Stomach (tissue), 9 donors: Measurements from ENCODE around the gene PPTC7. TPM values are rescaled to one million over a fixed set of nuclear protein-coding genes. Genes with fewer than 3 reads are reported as not detected.
"Not testable (repeated sequence)": the region's sequence is repeated elsewhere in the genome, so short reads cannot be mapped to it uniquely, and the experiment has no call there.

Experiments used
- DNase-seq, 2 donors: peaks; one replicate each; pipeline versions ENCODE4 v3.0.0 to v3.0.0-alpha.2; 2013 to 2019
- H3K27ac ChIP-seq, 5 donors: fragments of 200-600 bp in 4 of 5; sonication (generic) in 4 of 5; one replicate each; pipeline ENCODE4 v1.5.1; 2013 to 2019; ENCODE audit warnings: mild to moderate bottlenecking in 1 of 5, moderate library complexity in 1 of 5
- H3K27me3 ChIP-seq, 3 donors: fragments of 200-600 bp; sonication (generic); one replicate each; pipeline ENCODE4 v1.5.1; 2017 to 2019; ENCODE audit warnings: mixed run types in 1 of 3
- H3K36me3 ChIP-seq, 4 donors: fragments of 200-600 bp; sonication (generic); 1 replicate in 3 of 4; 2 replicates in 1 of 4; pipeline ENCODE4 v1.5.1; 2016 to 2019
- H3K4me1 ChIP-seq, 4 donors: fragments of 200-600 bp; sonication (generic); one replicate each; pipeline ENCODE4 v1.5.1; 2016 to 2019
- H3K4me3 ChIP-seq, 4 donors: fragments of 200-600 bp; sonication (generic) in 3 of 4; one replicate each; pipeline ENCODE4 v1.5.1; 2016 to 2019; ENCODE audit warnings: mild to moderate bottlenecking in 1 of 4
- H3K9me3 ChIP-seq, 4 donors: fragments of 200-600 bp; sonication (generic); one replicate each; pipeline ENCODE4 v1.5.1; 2016 to 2019
- EP300 ChIP-seq: sonication (generic); formaldehyde crosslinking; IDR thresholded peaks from one replicate; pipeline ENCODE4 v1.6.1; 2017; ENCODE audit warnings: antibody characterized with exemption
- POLR2A ChIP-seq, 4 donors: fragments of 450-650 bp; IDR thresholded peaks; one replicate each; pipeline ENCODE4 v1.6.1; 2016; ENCODE audit warnings: antibody characterized with exemption in 4 of 4, control low read depth in 2 of 4, mild to moderate bottlenecking in 1 of 4, moderate library complexity in 1 of 4
- POLR2AphosphoS5 ChIP-seq, 3 donors: sonication (generic); formaldehyde crosslinking; IDR thresholded peaks; one replicate each; pipeline ENCODE4 v1.6.1; 2016; ENCODE audit warnings: antibody characterized with exemption in 3 of 3
- WGBS, 5 donors: extraction: QIAGEN DNeasy Blood & Tissue Kit in 3 of 5; methylation state at CpG; one replicate each; pipeline versions ENCODE4 v1.1.5 to v1.1.7; 2013 to 2018; 5-methylcytosine and 5-hydroxymethylcytosine counted together
- intact Hi-C: fragments of 100-400 bp; cut with DNase I; formaldehyde crosslinking; loops from one replicate; pipeline ENCODE4 v1.15.1; 2023; ENCODE audit warnings: low total_unique reads
- polyA plus RNA-seq, 3 donors: library from polyadenylated mRNA; stranded (reverse); fragments of 200-250 nt; gene quantifications; one replicate each; pipeline ENCODE4 v1.2.3, GENCODE V29; 2013
- total RNA-seq, 5 donors: library from RNA; depleted of rRNA; stranded (reverse); fragments of >200 nt; gene quantifications; one replicate each; pipeline versions ENCODE4 v1.1.0 to v1.2.3, GENCODE V29; 2014 to 2016
- TF ChIP-seq, protein P1 (sequence below), 7 experiments: fragments of 450-650 bp in 4 of 7; fragments of 200-600 bp in 3 of 7; sonication (generic) in 3 of 7; IDR thresholded peaks; one replicate each; pipeline ENCODE4 v1.5.1; 2016 to 2019; ENCODE audit warnings: antibody characterized with exemption in 7 of 7, control low read depth in 2 of 7, mild to moderate bottlenecking in 1 of 7
- donor health status: healthy with polysubstance abuse.
- donor health status: Bipolar disorder and iron deficiency.
- donor health status: healthy.

The PPTC7 gene
- total and polyA plus RNA-seq, 8 donors: 8.2 to 46.4 (median 14.8) TPM

DNA sequence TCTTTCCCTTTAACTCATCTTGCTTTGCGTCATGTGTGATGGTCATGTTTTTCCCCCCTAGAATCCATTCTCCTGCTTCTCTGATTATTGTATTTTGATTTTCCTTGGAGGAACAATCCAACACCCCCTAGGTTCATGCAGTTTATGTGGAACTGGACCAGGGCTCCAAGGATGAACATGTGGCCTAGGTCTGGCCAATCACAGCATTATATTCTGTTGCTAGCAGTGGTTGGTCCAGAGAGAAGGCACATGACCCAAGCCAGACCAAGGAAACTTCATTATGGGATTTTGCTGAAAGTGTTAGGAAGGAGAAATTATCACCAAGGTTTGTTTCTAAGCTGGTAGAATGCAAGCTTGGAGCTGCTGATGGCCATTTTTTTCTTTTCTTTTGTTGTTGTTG, 6.9 kb upstream of the PPTC7 start:
- no peak for TF ChIP-seq POLR2A (IDR thresholded peaks at IDR 0.05)
- TF ChIP-seq, protein P1, sequence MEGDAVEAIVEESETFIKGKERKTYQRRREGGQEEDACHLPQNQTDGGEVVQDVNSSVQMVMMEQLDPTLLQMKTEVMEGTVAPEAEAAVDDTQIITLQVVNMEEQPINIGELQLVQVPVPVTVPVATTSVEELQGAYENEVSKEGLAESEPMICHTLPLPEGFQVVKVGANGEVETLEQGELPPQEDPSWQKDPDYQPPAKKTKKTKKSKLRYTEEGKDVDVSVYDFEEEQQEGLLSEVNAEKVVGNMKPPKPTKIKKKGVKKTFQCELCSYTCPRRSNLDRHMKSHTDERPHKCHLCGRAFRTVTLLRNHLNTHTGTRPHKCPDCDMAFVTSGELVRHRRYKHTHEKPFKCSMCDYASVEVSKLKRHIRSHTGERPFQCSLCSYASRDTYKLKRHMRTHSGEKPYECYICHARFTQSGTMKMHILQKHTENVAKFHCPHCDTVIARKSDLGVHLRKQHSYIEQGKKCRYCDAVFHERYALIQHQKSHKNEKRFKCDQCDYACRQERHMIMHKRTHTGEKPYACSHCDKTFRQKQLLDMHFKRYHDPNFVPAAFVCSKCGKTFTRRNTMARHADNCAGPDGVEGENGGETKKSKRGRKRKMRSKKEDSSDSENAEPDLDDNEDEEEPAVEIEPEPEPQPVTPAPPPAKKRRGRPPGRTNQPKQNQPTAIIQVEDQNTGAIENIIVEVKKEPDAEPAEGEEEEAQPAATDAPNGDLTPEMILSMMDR (IDR thresholded peaks at IDR 0.05): no peak
- no peak for TF ChIP-seq POLR2AphosphoS5 (IDR thresholded peaks at IDR 0.05)
- TF ChIP-seq EP300: no peak
- Histone ChIP-seq H3K4me3 (no peak overlapping the region), H3K36me3 (no peaks in the 10 kb centered on the region), H3K27me3 (no peaks in the 10 kb centered on the region), H3K4me1 (peaks cover 10 to 32% (median 24%) of the 10 kb centered on the region in 4 donors), H3K27ac (peak overlapping the region in 4 of 5 donors; percentile 30 to 82 (median 66)), H3K9me3 (no peaks in the 10 kb centered on the region)
- no peak for DNase-seq
- intact Hi-C loops: no loop called here
- 95 to 100% (median 100%) methylated on average over 1 of the region's 1 CpG for WGBS, 5 donors

DNA sequence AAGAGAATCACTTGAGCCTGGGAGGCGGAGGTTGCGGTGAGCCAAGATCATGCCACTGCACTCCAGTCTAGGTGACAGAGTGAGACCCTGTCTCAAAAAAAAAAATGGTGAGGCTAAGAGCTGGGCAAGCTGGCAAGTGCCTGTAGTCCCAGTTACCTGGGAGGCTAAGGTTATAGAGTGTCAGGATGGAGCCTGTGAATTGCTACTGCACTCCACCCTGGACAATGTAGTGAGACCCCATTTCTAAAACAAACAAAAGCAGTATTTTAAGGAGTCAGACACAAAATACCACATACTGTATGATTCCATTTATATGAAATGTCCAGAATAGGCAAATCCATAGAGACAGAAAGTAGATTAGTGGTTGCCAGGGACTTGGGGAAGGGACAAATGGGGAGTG, 4.0 kb upstream of the PPTC7 start:
- intact Hi-C loops, H3K27me3 ChIP-seq, H3K9me3 ChIP-seq, DNase-seq, H3K4me3 ChIP-seq, H3K27ac ChIP-seq, H3K36me3 ChIP-seq: not testable (repeated sequence)
- peaks cover 20 to 47% (median 36%) of the 10 kb centered on the region in 4 donors for H3K4me1 ChIP-seq
- WGBS, 5 donors: 92 to 100% (median 96%) methylated on average over 2 of the region's 2 CpGs

DNA sequence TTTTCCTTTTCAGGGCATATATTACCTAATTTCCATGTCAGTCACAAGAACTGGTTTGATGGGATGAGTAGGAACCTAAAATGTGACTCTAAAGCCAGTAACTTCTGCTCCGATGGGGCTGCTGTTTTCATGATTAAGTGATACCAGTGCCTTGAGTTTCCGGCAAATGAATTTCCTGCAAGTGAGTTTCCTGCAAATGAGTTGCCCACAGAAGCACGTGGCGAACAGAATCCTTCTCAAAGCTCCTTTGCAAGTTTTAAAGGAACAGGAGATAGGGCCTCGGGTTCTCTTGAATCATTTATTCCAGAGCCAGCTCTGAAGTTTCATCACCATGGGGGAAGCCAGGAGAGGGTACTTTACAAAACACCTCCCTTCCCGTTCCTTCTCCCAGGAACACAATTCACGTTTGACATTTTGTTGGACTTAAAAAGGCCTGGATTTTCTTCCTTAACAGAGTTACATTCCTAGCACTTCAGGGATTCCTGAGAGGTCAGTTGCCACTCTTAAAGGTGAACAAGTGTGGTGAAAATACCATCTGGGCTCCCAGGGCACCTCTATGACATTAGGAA, 2.2 kb upstream of the PPTC7 start:
- peak overlapping the region; percentile 1 to 99 (median 96) for H3K27ac ChIP-seq
- intact Hi-C loops: no loop called here
- H3K36me3 ChIP-seq: no peaks in the 10 kb centered on the region
- H3K27me3 ChIP-seq: no peaks in the 10 kb centered on the region
- no peaks in the 10 kb centered on the region for H3K9me3 ChIP-seq
- peaks cover 19 to 44% (median 38%) of the 10 kb centered on the region in 4 donors for H3K4me1 ChIP-seq
- TF ChIP-seq POLR2AphosphoS5 (IDR thresholded peaks at IDR 0.05) (peak in 1 of 3 donors; percentile 26), EP300 (no peak)
- peak in 1 of 2 donors; percentile 59 for DNase-seq
- 14 to 25% (median 20%) methylated on average over 7 of the region's 7 CpGs for WGBS, 5 donors
- no peak overlapping the region for H3K4me3 ChIP-seq

DNA sequence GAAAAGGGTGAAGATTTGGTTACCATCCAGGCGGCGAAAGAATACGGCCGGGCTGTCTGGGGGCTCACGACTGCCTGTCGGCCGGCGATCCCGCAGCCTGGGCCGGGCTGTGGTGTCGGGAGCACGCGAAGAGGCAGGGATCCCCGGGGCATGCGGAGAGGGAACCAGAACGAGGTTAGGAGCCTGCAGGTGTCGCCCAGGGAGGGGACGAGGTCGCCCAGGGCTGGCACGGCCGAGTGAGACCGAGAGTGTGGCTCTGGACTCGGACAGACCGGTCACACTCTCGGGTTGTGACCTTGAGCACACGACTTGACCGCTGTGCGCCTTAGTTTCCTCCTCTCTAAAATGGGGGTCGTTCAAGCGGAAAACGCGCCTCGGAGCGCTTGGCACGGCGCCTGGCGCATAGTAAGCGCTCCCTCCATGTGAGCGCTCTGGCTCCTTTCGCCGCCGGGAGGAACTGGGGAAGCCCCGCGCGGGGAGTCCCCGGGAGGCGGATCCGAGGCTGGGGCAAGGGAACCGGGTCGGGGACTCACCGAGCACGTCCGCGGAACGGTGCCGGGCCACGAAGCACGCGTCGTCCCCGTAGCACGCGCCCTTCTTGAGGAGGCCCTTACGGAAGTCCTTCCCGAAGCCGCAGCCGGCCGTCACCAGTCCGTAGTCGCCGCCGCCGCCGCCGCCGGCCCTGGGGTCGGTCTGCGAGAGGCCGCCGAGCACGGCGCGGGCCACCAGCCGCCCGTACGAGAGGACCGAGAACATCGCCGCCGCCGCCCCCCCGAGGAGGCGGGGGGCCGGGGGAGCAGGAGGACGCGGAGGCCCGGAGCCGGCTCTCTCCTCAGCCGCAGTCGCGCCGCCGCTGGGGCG, 612 bp downstream of the PPTC7 start:
- H3K9me3 ChIP-seq: no peaks in the 10 kb centered on the region
- intact Hi-C loops: no loop called here
- DNase-seq: peak; percentile 56 to 81
- H3K4me1 ChIP-seq: peaks cover 45 to 71% (median 59%) of the 10 kb centered on the region in 4 donors
- no peaks in the 10 kb centered on the region for H3K36me3 ChIP-seq
- H3K27me3 ChIP-seq: no peaks in the 10 kb centered on the region
- WGBS, 5 donors: 0 to 1% (median 0%) methylated on average over 20 to 104 of the region's 104 CpGs
- no peak for TF ChIP-seq EP300
- no peak for TF ChIP-seq POLR2A (IDR thresholded peaks at IDR 0.05)
- TF ChIP-seq, protein P1 (IDR thresholded peaks at IDR 0.05): no peak
- TF ChIP-seq POLR2AphosphoS5 (IDR thresholded peaks at IDR 0.05): peak in 1 of 3 donors; percentile 4
- peak overlapping the region; percentile 91 to 99 (median 96) for H3K27ac ChIP-seq
- peak overlapping the region; percentile 92 to 96 (median 93) for H3K4me3 ChIP-seq

DNA sequence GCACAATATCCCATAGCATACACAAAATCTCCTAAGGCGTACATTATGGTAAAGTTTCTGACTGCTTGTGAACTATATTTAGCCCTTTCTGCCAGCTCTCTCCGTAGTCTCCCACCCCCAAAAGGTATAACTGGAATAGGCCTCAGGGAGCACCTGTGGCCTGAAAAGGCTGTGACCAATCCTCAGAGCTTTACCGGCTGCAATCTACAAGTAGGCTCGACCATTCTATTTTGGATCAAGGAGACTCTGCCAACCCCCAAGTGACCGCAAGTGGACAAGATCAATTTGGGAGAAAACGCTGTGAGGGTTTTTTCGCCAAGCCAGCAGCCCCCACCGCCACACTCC, 1.2 kb downstream of the PPTC7 start:
- peaks cover 47 to 77% (median 62%) of the 10 kb centered on the region in 4 donors for H3K4me1 ChIP-seq
- WGBS, 5 donors: 0 to 2% (median 2%) methylated on average over 8 of the region's 8 CpGs
- H3K4me3 ChIP-seq: peak overlapping the region; percentile 92 to 96 (median 93)
- H3K9me3 ChIP-seq: no peaks in the 10 kb centered on the region
- intact Hi-C loops: no loop called here
- peak overlapping the region; percentile 91 to 99 (median 96) for H3K27ac ChIP-seq
- TF ChIP-seq EP300 (no peak), POLR2A (IDR thresholded peaks at IDR 0.05) (no peak), POLR2AphosphoS5 (IDR thresholded peaks at IDR 0.05) (no peak)
- TF ChIP-seq, protein P1 (IDR thresholded peaks at IDR 0.05): no peak
- H3K36me3 ChIP-seq: no peaks in the 10 kb centered on the region
- DNase-seq: peak in 1 of 2 donors; percentile 53
- no peaks in the 10 kb centered on the region for H3K27me3 ChIP-seq
